Osteoblast (primary cell): Measurements from ENCODE around the gene ABCC1. TPM values are rescaled to one million over a fixed set of nuclear protein-coding genes. Genes with fewer than 3 reads are reported as not detected.
A peak's percentile ranks its signal among the peaks of the same experiment; 100 is the strongest.

Source experiments
- DNase-seq: peaks from one replicate; pipeline ENCODE4 v3.0.0; 2011; ENCODE audit warnings: low spot score, mixed read lengths; ENCODE audit not compliant: insufficient read length; ENCODE audit errors: missing footprints
- H2AFZ ChIP-seq: 2 replicates; pipeline ENCODE4 v1.6.0; 2011; ENCODE audit warnings: mild to moderate bottlenecking, low read length
- H3K27ac ChIP-seq: 2 replicates; pipeline ENCODE4 v1.5.1; 2011; ENCODE audit warnings: mild to moderate bottlenecking, low read depth, low read length, moderate library complexity
- H3K27me3 ChIP-seq: 2 replicates; pipeline ENCODE4 v1.6.0; 2012; ENCODE audit warnings: mild to moderate bottlenecking, control low read depth, inconsistent platforms, low read length, moderate library complexity; ENCODE audit not compliant: insufficient read depth
- H3K36me3 ChIP-seq: 2 replicates; pipeline ENCODE4 v1.5.1; 2011; ENCODE audit warnings: mild to moderate bottlenecking, low read length, control low read depth, moderate library complexity; ENCODE audit not compliant: insufficient read depth
- H3K4me1 ChIP-seq: 2 replicates; pipeline ENCODE4 v1.5.1; 2011; ENCODE audit warnings: mild to moderate bottlenecking, low read length, control low read depth, moderate library complexity; ENCODE audit not compliant: insufficient read depth
- H3K4me2 ChIP-seq: 2 replicates; pipeline ENCODE4 v1.6.0; 2011; ENCODE audit warnings: mild to moderate bottlenecking, low read length; ENCODE audit not compliant: insufficient read depth
- H3K4me3 ChIP-seq: fragments of 200-600 bp; sonication (generic); 3 replicates; pipeline ENCODE4 v1.5.1; 2012; ENCODE audit warnings: mild to moderate bottlenecking, low read length, inconsistent platforms; ENCODE audit not compliant: insufficient read depth
- H3K79me2 ChIP-seq: 2 replicates; pipeline ENCODE4 v1.6.0; 2012; ENCODE audit warnings: mild to moderate bottlenecking, low read length, control low read depth, inconsistent platforms; ENCODE audit not compliant: insufficient read depth
- H3K9me3 ChIP-seq: 2 replicates; pipeline ENCODE4 v1.5.1; 2011; ENCODE audit warnings: low read depth, low read length, control low read depth
- H4K20me1 ChIP-seq: 2 replicates; pipeline ENCODE4 v1.6.0; 2012; ENCODE audit warnings: mild to moderate bottlenecking, low read length, control low read depth; ENCODE audit not compliant: insufficient read depth
- total RNA-seq: library from RNA; depleted of rRNA; stranded (reverse); fragments of >200 nt; gene quantifications from 2 replicates; pipeline ENCODE4 v1.2.3, GENCODE V29; 2012
- TF ChIP-seq, protein P1 (sequence below): IDR thresholded peaks from 2 replicates; pipeline ENCODE4 v1.5.1; 2011; ENCODE audit warnings: mild to moderate bottlenecking, low read depth, low read length, moderate library complexity; ENCODE audit errors: extremely low read depth

ABCC1 gene
- total RNA-seq, 1 donor, result 33.7 TPM

DNA sequence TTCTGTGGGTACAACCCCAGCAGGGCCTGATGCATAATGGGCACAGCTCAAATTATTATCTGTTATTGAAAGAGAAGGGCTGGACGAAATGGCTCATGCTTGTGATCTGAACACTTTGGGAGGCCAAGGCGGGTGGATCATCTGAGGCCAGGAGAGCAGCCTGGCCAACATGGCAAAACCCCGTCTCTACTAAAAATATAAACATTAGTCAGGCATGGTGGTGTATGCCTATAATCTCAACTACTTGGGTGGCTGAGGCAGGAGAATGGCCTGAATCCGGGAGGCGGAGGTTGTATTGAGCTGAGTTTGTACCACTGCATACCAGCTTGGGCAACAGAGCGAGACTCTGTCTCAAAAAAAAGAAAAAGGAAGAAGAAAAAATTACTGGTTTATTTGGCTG lies 100.7 kb downstream of the ABCC1 start:
- H3K36me3 ChIP-seq, result peaks cover 75% of the 10 kb centered on the region

DNA sequence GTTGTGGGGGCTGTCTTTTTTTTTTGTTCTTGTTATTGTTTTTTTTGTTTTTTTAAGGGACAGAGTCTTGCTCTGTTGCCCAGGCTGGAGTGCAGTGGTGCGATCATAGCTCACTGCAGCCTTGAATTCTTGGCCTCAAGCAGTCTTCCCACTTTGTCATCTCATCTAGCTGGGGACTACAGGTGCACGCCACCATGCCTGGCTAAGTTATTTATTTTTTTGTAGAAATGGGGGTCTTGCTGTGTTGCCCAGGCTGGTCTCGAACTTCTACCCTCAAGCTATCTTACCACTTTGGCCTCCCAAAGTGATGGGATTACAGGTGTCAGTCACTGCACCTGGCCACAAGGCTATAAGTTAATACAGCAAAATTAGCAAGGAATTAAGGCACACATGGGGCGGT lies 101.7 kb downstream of the ABCC1 start:
- peaks cover 5% of the 10 kb centered on the region for H3K79me2 ChIP-seq
- H3K4me1 ChIP-seq, result no peaks in the 10 kb centered on the region
- H3K27ac ChIP-seq, result no peak overlapping the region
- no peaks in the 10 kb centered on the region for H4K20me1 ChIP-seq
- DNase-seq, result no peak
- H3K36me3 ChIP-seq, result peaks cover 74% of the 10 kb centered on the region
- H2AFZ ChIP-seq, result no peak overlapping the region
- no peaks in the 10 kb centered on the region for H3K27me3 ChIP-seq
- no peak overlapping the region for H3K4me3 ChIP-seq
- no peaks in the 10 kb centered on the region for H3K9me3 ChIP-seq
- H3K4me2 ChIP-seq, result no peak overlapping the region
- TF ChIP-seq, protein P1, sequence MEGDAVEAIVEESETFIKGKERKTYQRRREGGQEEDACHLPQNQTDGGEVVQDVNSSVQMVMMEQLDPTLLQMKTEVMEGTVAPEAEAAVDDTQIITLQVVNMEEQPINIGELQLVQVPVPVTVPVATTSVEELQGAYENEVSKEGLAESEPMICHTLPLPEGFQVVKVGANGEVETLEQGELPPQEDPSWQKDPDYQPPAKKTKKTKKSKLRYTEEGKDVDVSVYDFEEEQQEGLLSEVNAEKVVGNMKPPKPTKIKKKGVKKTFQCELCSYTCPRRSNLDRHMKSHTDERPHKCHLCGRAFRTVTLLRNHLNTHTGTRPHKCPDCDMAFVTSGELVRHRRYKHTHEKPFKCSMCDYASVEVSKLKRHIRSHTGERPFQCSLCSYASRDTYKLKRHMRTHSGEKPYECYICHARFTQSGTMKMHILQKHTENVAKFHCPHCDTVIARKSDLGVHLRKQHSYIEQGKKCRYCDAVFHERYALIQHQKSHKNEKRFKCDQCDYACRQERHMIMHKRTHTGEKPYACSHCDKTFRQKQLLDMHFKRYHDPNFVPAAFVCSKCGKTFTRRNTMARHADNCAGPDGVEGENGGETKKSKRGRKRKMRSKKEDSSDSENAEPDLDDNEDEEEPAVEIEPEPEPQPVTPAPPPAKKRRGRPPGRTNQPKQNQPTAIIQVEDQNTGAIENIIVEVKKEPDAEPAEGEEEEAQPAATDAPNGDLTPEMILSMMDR, result no peak

More for the DNA sequence above, 100.7 kb downstream of the ABCC1 start:
- Histone ChIP-seq H3K4me2 (no peak overlapping the region), H3K9me3 (no peaks in the 10 kb centered on the region), H4K20me1 (peaks cover 2% of the 10 kb centered on the region), H3K4me1 (no peaks in the 10 kb centered on the region), H3K4me3 (no peak overlapping the region), H3K27me3 (no peaks in the 10 kb centered on the region), H3K27ac (no peak overlapping the region), H3K79me2 (peaks cover 5% of the 10 kb centered on the region), H2AFZ (no peak overlapping the region)
- DNase-seq, result no peak
- TF ChIP-seq, protein P1, result no peak

DNA sequence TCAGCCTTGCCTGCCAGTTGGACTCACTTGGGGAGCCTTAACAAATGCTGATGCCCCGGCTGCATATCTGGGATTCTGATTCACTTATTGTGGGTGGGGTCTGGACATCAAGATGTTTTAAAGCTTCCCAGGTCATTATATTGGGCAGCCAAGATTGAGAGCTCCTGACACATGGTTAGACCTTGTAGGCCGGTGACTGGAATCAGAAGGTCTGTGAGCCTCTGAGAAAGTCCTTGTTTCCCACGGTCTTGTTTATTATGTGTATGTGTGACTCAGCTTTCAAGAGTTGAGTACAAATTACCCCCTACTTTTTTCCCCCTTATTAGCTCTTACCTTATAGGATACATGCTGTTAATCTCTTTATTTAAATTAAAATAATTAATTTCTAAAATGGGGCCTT lies 103.5 kb downstream of the ABCC1 start:
- H4K20me1 ChIP-seq, result no peaks in the 10 kb centered on the region
- H3K27me3 ChIP-seq, result no peaks in the 10 kb centered on the region
- H3K27ac ChIP-seq, result no peak overlapping the region
- H2AFZ ChIP-seq, result no peak overlapping the region
- H3K4me1 ChIP-seq, result no peaks in the 10 kb centered on the region
- H3K36me3 ChIP-seq, result peaks cover 68% of the 10 kb centered on the region
- TF ChIP-seq, protein P1, result no peak
- DNase-seq, result peak; percentile 46
- no peak overlapping the region for H3K4me2 ChIP-seq
- H3K9me3 ChIP-seq, result no peaks in the 10 kb centered on the region
- peaks cover 4% of the 10 kb centered on the region for H3K79me2 ChIP-seq
- H3K4me3 ChIP-seq, result no peak overlapping the region

DNA sequence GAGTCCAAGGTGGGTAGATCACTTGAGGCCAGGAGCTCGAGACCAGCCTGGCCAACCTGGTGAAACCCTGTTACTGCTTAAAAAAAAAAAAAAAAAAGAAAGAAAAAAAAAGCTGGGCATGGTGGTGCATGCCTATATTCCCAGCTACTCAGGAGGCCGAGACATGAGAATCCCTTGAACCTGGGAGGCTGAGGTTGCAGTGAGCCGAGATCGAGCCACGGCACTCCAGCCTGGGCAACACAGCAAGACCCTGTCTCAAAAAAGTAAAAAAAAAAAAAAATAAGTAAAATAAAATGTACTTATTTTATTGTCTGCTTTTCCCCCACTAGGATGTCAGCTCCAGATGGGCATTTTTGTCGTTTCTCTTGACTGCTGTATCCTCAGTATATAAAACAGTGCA lies 107.7 kb downstream of the ABCC1 start:
- Histone ChIP-seq H3K4me2 (no peak overlapping the region), H3K27me3 (no peaks in the 10 kb centered on the region), H3K4me1 (no peaks in the 10 kb centered on the region), H3K27ac (no peak overlapping the region), H3K36me3 (peaks cover 46% of the 10 kb centered on the region), H3K4me3 (no peak overlapping the region), H2AFZ (no peak overlapping the region), H4K20me1 (no peaks in the 10 kb centered on the region), H3K9me3 (no peaks in the 10 kb centered on the region), H3K79me2 (no peaks in the 10 kb centered on the region)
- no peak for DNase-seq
- TF ChIP-seq, protein P1, result no peak
